Measurements from ENCODE around the gene CDH9.

Gene CDH9

DNA sequence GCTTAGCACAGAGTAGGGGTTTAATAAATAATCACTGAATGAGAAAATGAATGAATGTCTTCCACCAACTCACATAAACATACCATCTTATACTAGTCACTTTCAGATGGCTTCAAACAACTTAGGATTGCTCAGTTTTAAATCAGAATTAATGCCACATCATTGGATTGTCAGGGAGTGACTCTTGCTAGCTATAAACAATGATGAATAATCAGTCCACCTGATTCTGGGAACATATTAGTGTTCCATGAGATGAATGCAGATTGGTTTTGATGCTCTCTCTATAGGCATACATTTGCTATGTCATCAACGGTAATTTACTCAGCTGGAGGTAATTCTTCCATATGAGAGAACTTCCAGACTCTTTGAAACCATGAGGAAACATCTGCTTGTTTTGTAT lies 97.4 kb downstream of the CDH9 start:
- H3K9me2 ChIP-seq (replicated peaks; ENCODE audit: control insufficient read depth, low read length): no peaks in the 10 kb centered on the region
- no peak overlapping the region for H3K4me3 ChIP-seq (ENCODE audit: low read length)
- no peaks in the 10 kb centered on the region for H4K20me1 ChIP-seq (ENCODE audit: control insufficient read depth, insufficient read depth, low read depth, low read length)
- no peak overlapping the region for H3K4me2 ChIP-seq (ENCODE audit: low read length)
- TF ChIP-seq CTCF (IDR thresholded peaks at IDR 0.05; ENCODE audit: low read depth, low read length, poor library complexity, severe bottlenecking): no peak
- TF ChIP-seq EZH2phosphoT487 (IDR thresholded peaks at IDR 0.05; ENCODE audit: borderline replicate concordance, low read length): no peak
- no peaks in the 10 kb centered on the region for H3K27me3 ChIP-seq (ENCODE audit: control insufficient read depth, low read length)
- no peaks in the 10 kb centered on the region for H3K36me3 ChIP-seq (ENCODE audit: control insufficient read depth, low read length)
- no peaks in the 10 kb centered on the region for H3K79me2 ChIP-seq (ENCODE audit: control insufficient read depth, low read length)
- H3K4me1 ChIP-seq (ENCODE audit: control insufficient read depth, low read length): no peaks in the 10 kb centered on the region
- no peak overlapping the region for H3K27ac ChIP-seq (ENCODE audit: low read depth, low read length)
- H3F3A ChIP-seq (ENCODE audit: control insufficient read depth, insufficient read depth): no peaks in the 10 kb centered on the region
- H3K9me3 ChIP-seq (ENCODE audit: control insufficient read depth, insufficient read depth, low read length): no peaks in the 10 kb centered on the region

DNA sequence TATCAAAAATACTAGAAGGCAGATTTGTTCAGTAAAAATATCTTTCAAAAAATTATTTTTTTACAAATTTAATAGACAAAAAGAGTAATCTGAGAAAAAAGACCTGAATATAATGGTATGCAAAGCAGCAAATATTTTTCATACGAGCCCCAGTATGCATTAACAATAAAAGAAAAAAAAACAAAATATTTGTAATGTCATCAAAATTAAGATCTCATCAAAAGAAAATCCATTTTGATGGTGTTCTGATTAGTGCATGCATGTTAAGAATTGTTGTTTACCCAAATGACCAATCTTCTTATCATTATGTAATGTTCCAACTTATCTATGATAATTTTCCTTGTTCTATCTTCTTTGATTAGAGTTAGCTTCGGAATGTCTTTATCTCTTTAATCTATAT lies 106.1 kb downstream of the CDH9 start:
- Histone ChIP-seq H3K79me2 (ENCODE audit: control insufficient read depth, low read length) (no peaks in the 10 kb centered on the region), H3K36me3 (ENCODE audit: control insufficient read depth, low read length) (no peaks in the 10 kb centered on the region), H3K9me3 (ENCODE audit: control insufficient read depth, insufficient read depth, low read length) (no peaks in the 10 kb centered on the region; the same call in 1 of the 2 replicates), H3K4me2 (ENCODE audit: low read length) (no peak overlapping the region), H3K27ac (ENCODE audit: low read depth, low read length) (no peak overlapping the region), H3K9me2 (replicated peaks; ENCODE audit: control insufficient read depth, low read length) (no peaks in the 10 kb centered on the region), H3K27me3 (ENCODE audit: control insufficient read depth, low read length) (no peaks in the 10 kb centered on the region), H3K4me3 (ENCODE audit: low read length) (no peak overlapping the region), H3K4me1 (ENCODE audit: control insufficient read depth, low read length) (no peaks in the 10 kb centered on the region), H3F3A (ENCODE audit: control insufficient read depth, insufficient read depth) (no peaks in the 10 kb centered on the region), H4K20me1 (ENCODE audit: control insufficient read depth, insufficient read depth, low read depth, low read length) (no peaks in the 10 kb centered on the region)
- TF ChIP-seq CTCF (IDR thresholded peaks at IDR 0.05; ENCODE audit: low read depth, low read length, poor library complexity, severe bottlenecking): no peak
- TF ChIP-seq EZH2phosphoT487 (IDR thresholded peaks at IDR 0.05; ENCODE audit: borderline replicate concordance, low read length): no peak

DNA sequence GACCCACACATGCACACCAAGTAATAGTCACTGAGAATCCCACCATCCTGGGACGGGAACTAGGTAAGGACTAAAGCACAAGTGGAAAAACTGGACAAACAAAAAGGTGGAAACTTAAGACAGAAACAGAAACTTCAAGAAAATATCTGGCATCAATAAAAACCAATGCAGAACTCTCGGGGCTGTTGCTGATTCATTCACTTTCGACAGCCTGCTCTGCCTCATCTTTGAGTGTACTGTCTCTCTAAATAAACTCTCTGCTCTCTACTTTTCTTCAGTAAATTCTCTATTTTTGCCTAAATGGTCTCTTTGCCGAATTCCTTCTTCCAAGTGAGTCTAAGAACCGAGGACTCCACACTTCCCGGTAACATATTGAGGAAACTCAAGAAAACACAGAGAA lies 116.9 kb downstream of the CDH9 start:
- Histone ChIP-seq H4K20me1 (ENCODE audit: control insufficient read depth, insufficient read depth, low read depth, low read length) (no peaks in the 10 kb centered on the region), H3K4me2 (ENCODE audit: low read length) (no peak overlapping the region), H3K4me3 (ENCODE audit: low read length) (no peak overlapping the region), H3K9me2 (replicated peaks; ENCODE audit: control insufficient read depth, low read length) (no peaks in the 10 kb centered on the region), H3K27me3 (ENCODE audit: control insufficient read depth, low read length) (no peaks in the 10 kb centered on the region), H3K27ac (ENCODE audit: low read depth, low read length) (no peak overlapping the region), H3K9me3 (ENCODE audit: control insufficient read depth, insufficient read depth, low read length) (no peaks in the 10 kb centered on the region; the same call in 1 of the 2 replicates), H3K4me1 (ENCODE audit: control insufficient read depth, low read length) (no peaks in the 10 kb centered on the region), H3K36me3 (ENCODE audit: control insufficient read depth, low read length) (no peaks in the 10 kb centered on the region), H3F3A (ENCODE audit: control insufficient read depth, insufficient read depth) (no peaks in the 10 kb centered on the region), H3K79me2 (ENCODE audit: control insufficient read depth, low read length) (no peaks in the 10 kb centered on the region)
- TF ChIP-seq EZH2phosphoT487 (IDR thresholded peaks at IDR 0.05; ENCODE audit: borderline replicate concordance, low read length) (no peak), CTCF (IDR thresholded peaks at IDR 0.05; ENCODE audit: low read depth, low read length, poor library complexity, severe bottlenecking) (no peak)

GRCh38 chr5:26903469-26903868 lies 134.9 kb downstream of the CDH9 start:
- TF ChIP-seq CTCF (IDR thresholded peaks at IDR 0.05; ENCODE audit: low read depth, low read length, poor library complexity, severe bottlenecking) (no peak), EZH2phosphoT487 (IDR thresholded peaks at IDR 0.05; ENCODE audit: borderline replicate concordance, low read length) (no peak)
- Histone ChIP-seq H3K9me3 (ENCODE audit: control insufficient read depth, insufficient read depth, low read length) (no peaks in the 10 kb centered on the region), H3K79me2 (ENCODE audit: control insufficient read depth, low read length) (no peaks in the 10 kb centered on the region), H3K4me2 (ENCODE audit: low read length) (no peak overlapping the region), H3K36me3 (ENCODE audit: control insufficient read depth, low read length) (no peaks in the 10 kb centered on the region), H3K27ac (ENCODE audit: low read depth, low read length) (no peak overlapping the region), H3K27me3 (ENCODE audit: control insufficient read depth, low read length) (no peaks in the 10 kb centered on the region), H3K4me3 (ENCODE audit: low read length) (no peak overlapping the region), H3K9me2 (replicated peaks; ENCODE audit: control insufficient read depth, low read length) (no peaks in the 10 kb centered on the region), H3F3A (ENCODE audit: control insufficient read depth, insufficient read depth) (no peaks in the 10 kb centered on the region), H3K4me1 (ENCODE audit: control insufficient read depth, low read length) (no peaks in the 10 kb centered on the region), H4K20me1 (ENCODE audit: control insufficient read depth, insufficient read depth, low read depth, low read length) (no peaks in the 10 kb centered on the region)

Data from DOHH2 (cell line).